Amniotic stem cell (primary cell): ENCODE measurements around the gene PHPT1.
"Not testable (repeated sequence)": the region's sequence is repeated elsewhere in the genome, so short reads cannot be mapped to it uniquely, and the experiment has no call there.

Source experiments
- DNase-seq: peaks from one replicate; lab custom pipeline; 2025; lab: John Stamatoyannopoulos, UW

PHPT1 gene

DNA sequence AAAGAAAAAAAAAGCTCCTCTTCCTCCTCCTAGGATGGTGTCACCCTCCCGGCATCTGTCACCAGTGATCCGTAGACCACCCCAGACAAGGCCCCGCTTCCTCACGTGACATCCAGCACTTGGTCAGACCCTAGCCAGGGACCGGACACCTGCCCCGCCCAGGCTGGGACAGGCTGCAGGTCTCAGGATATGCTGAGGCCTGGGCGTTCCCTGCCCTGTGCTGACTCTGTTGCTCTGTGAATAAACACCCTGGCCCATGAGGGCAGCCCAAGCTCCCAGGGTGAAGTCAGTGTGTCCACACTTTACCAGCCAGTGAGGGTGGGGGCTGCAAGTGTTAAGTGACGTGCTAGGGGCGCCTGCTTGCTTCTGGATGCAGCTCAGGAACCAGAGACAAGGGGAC lies 11.3 kb downstream of the PHPT1 start:
- no peak for DNase-seq

DNA sequence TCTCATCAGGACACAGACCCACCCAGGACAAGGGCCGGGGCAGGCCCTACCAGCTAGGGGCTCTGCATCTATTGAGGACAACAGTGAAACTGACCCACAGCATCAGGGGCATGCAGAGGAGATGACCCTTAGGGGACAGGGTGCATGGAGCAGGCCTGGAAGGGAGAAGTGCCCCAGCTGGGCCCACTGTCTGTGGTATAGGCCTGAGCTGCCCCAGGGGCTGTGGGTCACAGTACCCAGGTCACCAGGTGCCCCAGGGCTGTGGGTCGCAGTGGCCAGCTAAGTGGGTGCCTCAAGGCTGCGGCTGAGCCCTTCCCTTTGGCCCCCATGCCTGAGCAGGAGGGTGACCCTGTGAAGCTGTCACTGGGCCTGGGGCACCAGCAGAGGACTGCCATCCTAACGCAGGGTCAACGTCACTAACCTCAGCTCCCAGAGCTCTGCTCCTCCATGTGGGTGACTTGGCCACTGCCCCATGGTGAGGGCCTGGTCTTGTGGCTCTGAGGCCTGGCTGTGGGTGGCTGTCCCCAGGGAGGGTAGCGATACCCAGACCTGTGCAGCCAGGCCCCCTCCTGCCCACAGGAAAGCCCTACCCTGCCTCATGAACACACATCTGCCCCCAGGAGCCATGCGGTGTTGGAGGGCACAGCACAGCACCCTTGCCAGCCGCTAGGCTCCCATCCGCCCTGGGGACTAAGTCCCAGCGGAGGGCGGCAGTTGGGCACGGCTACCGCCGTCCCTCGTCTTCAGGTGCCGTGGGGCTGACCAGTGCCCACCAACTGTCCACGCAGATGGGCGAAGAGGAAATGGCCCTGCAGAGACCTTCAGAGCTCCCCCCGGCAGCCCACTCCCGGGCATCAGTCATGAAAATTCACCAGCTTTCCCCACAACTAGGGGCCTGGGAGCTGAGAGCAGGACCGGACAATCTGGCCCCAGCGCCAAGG lies 12.0 kb downstream of the PHPT1 start:
- no peak for DNase-seq

DNA sequence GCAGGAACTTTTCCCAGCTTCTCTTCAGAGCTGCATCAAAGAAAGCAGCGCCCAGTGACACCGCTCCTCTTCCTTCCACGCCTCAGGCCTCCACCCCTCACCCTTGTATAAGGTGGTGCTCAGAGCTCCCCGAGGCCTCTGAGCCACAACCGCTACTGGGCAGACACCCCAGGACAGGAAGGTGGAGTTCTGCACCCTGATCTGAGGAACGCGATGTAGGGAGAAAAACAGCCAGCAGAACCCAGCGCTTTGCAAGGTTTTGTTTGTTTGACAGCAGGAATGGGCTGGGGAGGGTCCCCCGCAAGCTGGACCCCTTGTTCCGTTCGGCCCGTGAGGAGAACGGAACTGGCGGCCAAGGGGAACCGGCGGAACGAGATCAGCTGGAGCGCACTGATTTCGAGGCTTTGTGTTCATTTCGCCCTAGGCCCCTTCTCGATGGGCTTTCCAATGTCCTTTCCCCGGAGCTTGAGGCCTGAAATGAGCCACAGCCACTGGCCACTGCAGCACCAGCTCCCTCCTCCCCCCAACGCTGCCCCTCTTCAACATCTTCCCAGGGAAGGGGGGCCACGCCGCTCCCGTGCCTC lies 12.8 kb downstream of the PHPT1 start:
- no peak for DNase-seq

DNA sequence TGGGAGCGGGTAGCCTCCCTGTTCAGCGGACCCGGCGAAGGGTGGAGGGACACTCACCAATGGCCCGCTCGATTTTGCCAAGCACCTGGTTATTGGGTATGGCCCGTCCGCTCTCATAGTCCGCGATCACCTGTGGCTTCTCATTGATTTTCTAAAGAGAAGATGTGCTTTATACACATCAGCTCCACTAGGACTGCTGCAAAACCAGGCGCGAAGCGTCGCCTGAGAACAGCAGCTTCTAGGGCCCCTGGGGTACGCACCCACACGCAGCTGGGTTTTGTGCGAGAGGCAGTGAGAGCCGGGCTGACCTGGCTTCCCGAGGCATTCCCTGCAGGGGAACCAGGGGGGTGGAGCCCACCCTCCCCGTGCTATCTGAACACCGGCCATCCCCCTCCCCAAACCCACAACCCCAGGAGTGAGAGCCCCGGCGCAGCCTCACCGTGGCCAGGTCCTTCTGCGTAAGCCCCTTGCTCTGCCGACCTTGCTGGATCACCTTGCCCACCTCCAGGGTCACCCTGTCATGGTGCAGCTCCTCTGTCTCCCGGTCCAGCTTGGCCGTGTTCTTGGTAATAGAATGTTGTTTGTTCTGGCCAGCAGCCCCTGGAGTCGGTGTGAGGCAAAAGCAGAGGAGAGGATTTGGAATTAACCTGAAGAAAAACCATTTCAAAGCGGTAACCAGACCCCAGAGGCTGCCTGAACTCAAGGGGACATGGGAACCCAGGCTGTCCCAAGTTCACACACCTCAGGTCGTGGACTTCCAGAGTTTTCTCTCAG lies 13.8 kb downstream of the PHPT1 start:
- no peak for DNase-seq

DNA sequence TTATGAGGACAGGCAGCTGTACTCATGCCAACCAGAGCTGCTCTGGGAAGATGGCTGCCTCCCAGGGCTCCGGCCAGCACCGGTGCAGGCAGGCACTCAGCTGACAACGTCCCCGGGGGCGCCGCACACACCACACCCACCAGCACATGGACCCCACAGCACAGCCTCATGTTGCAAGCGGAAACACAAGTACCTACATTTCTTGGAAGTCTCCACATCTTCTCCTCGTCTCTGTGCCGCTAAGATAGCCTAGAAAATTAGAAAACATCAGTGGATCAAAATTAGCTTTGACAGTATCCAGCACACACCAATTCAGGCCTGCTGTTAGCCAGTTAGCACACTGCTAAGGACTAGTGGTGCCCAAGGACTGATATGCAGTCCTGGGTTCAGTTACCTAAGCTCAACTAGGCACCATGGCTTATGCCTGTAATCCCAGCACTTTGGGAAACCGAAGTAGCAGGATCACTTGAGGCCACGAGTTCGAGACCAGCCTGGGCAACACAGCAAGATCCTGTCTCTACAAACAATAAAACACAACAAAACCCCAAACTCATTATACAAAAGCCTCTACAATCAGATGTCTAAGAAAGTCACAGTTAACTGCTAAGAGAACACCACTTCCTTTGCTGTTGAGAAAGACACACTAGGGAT lies 14.5 kb downstream of the PHPT1 start:
- DNase-seq, result no peak

DNA sequence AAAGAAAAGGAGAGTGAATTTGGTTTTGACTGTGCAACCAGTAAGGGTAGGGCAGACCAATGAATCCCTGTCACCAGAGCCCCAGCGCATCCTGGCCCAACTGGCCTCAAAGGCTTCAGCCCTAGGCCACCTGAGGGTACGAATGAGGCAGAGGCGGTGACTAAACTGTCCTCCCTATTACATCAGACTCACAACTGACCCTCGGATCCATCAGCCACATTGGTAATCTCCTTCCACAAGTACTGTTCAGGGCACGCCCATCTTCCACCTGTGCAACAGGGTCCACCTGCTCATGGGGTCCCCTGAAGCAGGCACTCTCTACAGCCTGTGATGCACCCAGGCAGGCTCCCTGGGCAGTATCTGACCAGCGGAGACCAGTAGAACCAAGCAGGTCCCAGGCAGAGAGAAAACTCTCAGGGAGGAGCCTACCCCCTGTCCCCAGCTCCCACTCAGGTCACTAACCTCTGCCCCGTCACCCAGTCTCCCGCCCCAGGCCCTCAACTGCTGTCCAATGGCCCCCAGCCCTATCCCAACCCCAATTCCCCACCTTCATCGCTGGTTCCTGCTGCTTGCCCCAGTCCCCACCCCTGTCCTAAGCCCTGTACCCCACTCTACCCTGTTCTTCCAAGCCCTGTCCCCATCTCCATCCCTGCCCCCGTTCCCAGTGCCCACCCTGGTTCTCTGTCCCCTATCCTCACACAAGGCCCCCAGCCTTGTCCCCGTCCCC lies 16.0 kb downstream of the PHPT1 start:
- no peak for DNase-seq

DNA sequence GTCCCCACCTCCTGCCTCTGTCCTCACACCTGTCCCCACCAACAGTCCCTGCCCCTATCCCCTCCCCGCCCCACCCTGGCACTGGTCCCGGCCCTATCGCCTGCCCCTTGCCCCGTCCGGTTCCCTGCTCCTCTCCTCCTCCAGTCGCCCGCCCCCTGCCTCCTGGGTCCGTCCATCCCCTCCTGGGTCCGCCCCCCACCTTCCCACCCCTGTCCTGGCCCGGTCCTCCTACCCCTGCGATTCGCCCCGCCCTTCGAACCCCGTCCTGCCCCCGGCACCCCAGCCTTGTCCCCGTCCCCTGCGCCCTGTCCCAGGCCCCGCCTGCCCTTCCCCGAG lies 16.5 kb downstream of the PHPT1 start:
- DNase-seq, result no peak

DNA sequence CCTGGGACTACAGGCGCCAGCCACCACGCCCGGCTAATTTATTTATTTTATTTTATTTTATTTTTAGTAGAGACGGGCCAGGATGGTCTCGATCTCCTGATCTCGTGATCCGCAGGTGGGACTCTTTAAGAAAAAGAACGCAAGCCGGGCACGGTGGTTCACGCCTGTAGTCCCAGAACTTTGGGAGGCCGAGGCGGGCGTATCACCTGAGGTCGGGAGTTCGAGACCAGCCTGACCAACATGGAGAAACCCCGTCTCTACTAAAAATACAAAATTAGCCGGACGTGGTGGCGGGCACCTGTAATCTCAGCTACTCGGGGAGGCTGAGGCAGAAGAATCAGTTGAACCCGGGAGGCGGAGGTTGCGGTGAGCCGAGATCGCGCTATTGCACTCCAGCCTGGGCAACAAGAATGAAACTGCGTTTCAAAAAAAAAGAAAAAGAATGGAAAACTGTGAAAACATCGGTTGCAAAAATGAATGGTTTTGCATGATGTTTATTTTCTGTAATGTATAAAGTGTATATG lies 17.8 kb downstream of the PHPT1 start:
- not testable (repeated sequence) for DNase-seq

DNA sequence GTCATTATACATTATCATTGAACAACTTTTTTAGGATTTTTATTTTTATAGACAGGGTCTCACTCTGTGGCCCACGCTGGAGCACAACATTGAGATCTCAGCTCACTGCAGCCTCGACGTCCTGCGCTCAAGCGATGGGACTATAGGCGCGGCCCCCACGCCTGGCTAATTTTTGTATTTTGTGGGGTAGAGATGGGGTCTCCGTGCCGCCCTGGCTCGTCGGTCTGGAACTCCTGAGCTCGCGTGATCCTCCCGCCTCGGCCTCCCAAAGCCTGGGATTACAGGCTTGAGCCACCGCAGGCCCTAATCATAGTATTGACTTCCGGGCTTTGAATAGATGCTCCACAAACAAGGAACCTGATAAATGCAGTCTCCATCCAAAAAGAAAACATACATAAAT lies 18.3 kb downstream of the PHPT1 start:
- DNase-seq, result no peak

DNA sequence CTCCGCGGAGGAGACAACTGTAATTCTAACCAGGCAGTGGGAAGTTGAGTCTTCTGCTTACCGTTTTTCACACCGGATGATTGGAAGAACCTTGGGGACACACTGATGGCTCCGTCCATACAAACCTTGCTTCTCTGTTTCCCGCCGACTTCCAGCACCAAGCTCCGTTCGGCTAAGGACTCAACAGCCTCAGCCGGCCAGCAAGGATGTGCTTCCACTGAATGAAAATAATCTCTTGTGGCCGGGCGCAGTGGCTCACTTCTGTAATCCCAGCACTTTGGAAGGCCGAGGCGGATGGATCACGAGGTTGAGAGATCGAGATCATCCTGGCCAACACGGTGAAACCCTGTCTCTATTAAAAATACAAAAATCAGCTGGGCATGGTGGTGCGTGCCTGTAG lies 18.7 kb downstream of the PHPT1 start:
- DNase-seq, result no peak

DNA sequence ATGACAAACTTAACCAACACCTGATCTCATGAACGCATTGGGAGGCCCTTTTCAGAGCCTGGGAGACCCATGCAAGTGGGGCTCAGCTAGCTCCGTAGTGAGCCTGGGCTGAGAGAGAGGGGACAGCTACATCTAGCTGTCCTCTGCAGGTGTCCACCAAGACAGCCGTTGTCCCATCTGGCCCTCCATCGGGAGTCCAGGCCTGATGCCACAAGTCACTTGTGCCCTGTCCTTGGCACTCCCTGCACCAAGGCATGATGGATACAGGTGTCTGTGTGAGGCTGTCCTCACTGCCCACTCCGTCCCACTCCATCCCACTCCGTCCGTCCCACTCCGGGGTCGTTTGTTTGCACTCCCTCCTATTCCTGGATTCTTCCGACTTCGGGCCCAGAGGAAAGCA lies 19.4 kb downstream of the PHPT1 start:
- DNase-seq, result no peak

DNA sequence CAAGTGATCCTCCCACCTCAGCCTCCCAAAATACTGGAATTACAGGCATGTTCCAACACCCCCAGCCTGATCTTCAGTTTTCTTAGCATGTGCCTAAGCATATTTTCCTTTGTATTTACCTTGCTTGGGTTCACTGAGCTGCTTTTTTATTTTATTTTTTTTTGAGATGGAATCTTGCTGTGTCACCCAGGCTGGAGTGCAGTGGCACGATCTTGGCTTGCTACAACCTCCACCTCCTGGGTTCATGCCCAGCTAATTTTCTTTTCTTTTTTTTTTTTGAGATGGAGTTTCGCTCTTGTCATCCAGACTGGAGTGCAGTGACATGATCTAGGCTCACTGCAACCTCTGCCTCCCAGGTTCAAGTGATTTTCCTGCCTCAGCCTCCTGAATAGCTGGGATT lies 20.4 kb downstream of the PHPT1 start:
- DNase-seq, result not testable (repeated sequence)

DNA sequence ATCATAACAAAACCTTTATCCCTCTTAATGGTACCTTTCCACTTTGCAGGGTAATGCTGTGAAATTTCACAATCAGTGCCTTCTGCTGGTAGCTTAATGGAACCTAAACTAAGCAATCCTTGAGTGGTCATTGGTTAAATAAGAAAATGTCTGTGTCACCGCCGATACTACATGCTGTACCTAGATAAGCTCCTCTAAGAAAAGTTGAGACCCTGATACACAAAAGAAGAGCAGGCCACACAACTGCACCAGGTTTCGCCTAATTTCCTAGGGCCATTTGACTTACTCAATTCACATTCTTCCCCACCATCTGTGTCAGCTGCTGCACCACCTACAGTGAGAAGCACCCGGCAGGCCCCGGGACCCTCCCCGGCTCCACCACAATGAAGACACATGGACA lies 25.9 kb downstream of the PHPT1 start:
- DNase-seq, result no peak

DNA sequence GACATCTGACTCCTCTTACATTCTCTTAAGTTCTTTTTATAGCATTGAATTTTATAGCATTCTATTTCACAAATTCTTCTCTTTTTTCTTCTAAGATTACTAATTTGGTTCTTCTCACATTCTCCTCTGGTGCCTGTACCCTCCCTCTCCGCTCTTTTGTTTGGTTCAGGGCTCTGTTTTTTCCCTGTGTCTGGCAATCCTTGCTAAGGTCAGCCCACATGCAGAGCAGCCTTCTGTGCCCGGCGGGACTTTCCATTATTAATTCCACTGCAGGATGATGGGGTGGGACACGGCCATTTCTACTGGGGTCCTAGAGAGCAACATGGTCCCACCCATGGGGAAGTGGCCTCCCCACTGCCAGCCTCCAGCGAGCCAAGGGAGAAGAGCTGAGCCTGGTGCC lies 27.3 kb downstream of the PHPT1 start:
- no peak for DNase-seq

DNA sequence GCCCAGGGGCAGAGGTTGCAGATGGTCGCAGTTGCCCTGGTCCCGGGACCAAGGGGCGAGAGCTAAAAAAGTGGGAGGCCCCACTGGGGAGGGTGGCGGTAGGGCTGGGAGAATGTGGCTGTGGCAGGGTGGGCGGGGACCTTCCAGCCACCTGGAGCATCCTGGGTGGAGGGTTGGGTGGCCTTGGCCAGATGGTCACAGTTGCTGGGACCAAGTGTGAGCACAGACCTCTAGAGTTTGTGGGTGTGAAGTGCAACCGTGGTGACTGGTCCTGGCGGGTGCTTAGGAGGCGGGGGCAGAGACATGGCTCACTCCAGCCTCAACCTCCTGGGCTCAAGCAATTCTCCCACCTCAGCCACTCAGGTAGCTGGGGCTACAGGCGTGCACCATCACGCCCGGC lies 31.4 kb downstream of the PHPT1 start:
- no peak for DNase-seq

DNA sequence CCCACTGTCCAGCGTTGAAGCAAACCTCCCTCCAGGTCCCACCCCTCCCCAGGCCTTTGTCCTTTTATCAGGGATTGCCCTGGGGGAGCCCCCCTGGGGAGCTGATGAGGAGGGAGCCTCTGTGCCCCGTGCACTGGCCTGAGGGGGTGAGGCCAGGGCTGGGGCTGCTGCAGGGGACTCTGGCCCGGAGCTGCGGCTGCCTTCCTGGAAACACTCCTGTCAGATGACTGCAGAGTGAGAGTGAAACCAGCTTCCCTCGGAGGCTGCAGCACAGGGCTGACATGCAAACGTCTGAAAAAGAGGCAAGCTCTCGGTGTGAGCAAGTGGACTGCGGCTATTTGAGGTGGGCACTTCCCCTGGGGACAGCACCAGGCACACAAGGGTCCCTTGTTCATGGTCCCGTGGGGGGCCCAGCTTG lies 32.5 kb downstream of the PHPT1 start:
- no peak for DNase-seq

DNA sequence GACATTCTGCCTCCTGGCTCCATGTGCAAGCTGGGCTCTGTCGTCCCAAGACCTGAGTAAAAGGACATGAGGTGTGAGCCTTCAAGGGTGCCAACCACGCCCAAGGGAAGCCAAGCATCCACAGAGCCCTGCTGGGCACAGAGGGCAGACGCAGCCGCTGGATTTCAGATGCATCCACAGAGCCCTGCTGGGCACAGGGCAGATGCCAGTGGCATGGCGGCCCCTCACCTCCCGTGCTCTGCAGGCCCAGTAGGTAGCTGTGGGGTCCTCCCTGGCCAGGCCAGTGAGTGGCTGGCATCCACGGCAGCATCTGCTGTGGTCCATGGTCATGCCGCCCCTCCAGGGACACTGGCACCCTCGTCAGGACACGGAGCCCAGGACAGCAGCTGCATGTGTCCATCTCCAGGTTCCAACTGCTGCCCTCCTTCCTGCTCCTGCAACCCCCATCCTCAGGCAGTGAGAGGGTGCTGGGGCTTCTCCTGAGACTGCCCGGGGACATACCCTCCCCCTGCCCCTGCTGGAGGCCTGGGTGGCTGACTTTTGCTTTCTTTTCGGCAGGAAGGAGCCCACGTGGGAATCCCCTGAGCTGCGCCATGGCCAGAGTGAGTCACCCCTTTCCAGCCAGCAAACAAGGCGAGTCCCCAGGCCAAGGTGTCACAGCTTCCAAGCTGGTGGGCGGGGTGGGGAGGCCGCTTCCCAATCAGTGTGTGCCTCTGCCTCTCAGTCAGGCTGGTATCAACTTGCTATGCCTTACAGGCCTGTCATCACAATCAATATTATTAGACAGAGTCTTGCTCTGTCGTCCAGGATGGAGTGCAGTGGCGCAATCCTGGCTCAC lies 33.1 kb downstream of the PHPT1 start:
- DNase-seq, result no peak

DNA sequence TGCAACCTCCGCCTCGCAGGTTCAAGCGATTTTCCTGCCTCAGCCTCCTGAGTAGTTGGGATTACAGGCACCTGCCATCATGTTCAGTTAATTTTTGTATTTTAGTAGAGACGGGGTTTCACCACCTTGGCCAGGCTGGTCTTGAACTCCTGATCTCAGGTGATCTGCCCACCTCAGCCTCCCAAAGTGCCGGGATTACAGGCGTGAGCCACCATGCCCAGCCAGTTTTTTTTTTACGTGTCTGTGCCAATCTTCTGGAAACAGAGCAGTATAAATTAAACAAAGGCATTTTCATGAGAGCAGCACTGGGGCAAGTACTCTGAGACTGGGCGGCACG lies 33.7 kb downstream of the PHPT1 start:
- DNase-seq, result not testable (repeated sequence)

DNA sequence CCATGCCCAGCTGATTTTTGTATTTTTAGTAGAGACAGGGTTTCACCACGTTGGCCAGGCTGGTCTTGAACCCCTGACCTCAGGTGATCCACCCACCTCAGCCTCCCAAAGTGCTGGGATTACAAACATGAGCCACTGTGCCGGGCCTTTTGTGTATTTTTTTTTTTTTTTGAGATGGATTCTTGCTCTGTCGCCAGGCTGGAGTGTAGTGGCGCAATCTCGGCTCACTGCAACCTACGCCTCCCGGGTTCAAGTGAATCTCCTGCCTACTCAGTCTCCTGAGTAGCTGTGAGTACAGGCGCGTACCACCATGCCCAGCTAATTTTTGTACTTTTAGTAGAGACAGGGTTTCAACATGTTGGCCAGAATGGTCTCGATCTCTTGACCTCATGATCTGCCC lies 34.5 kb downstream of the PHPT1 start:
- not testable (repeated sequence) for DNase-seq

DNA sequence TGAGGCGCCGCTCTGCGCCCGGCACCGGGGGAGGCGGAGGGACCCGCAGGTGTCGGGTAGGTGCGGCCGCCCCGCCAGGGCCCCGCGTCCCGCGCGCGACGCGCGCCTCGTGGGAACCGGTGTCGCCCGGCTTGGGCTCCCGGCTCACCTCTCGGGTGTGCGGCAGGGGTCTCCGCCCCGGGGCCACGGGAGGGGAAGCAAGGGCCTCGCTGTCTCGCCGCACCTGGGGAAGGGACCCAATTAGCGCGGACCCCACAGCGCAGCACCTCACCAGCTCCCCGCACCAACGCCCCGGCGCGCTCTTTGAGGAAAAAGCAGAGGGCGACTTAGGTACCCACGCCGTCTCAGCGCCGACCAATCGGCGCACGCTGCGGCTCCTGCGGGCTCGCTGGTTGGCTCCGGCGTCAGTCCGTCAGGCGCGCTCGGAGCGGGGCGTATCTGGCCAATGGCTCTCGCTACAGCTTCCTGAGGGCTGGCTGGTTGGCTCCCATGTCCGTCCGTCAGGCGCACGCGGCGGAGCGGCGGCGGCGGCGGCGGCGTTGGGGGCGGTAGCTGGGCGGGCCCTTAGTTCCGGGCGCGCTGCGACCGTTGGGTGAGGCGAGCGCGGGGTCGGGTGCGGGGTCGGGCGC lies 36.9 kb downstream of the PHPT1 start, which contains the start of gene TRAF2:
TSS of gene TRAF2 (plus strand) at position 567 of the 629 bp plus-strand sequence. CDS start 12,225 bp downstream, outside the sequence.
- peak; percentile 97 for DNase-seq
